Thymus (tissue), 11 donors: ENCODE data around the gene CDK14. TPM values are rescaled to one million over a fixed set of nuclear protein-coding genes. Genes with fewer than 3 reads are reported as not detected.
A peak's percentile ranks its signal among the peaks of the same experiment; 100 is the strongest.

Experiments
- DNase-seq, 9 donors: peaks; one replicate each; pipeline ENCODE4 v3.0.0-alpha.2; 2013; ENCODE audit warnings: low spot score in 9 of 9, low read depth in 6 of 9, missing footprints in 1 of 9
- H3K27ac ChIP-seq, 2 donors: one replicate each; pipeline ENCODE4 v1.5.1; 2013; ENCODE audit warnings: control low read depth in 1 of 2, low read depth in 1 of 2, low read length in 1 of 2, mild to moderate bottlenecking in 1 of 2, moderate library complexity in 1 of 2
- H3K27me3 ChIP-seq, 2 donors: one replicate each; pipeline ENCODE4 v1.5.1; 2013; ENCODE audit warnings: low read length in 1 of 2; ENCODE audit not compliant: control insufficient read depth in 2 of 2, insufficient read depth in 1 of 2
- H3K36me3 ChIP-seq, 2 donors: one replicate each; pipeline ENCODE4 v1.5.1; 2013; ENCODE audit warnings: low read length in 1 of 2, mild to moderate bottlenecking in 1 of 2, moderate library complexity in 1 of 2; ENCODE audit not compliant: control insufficient read depth in 2 of 2, insufficient read depth in 2 of 2
- H3K4me1 ChIP-seq, 2 donors: one replicate each; pipeline ENCODE4 v1.5.1; 2013; ENCODE audit warnings: low read length in 2 of 2; ENCODE audit not compliant: control insufficient read depth in 2 of 2, insufficient read depth in 2 of 2
- H3K4me3 ChIP-seq, 2 donors: one replicate each; pipeline ENCODE4 v1.5.1; 2013; ENCODE audit warnings: low read length in 2 of 2, control low read depth in 1 of 2, mild to moderate bottlenecking in 1 of 2
- H3K9me3 ChIP-seq, 2 donors: one replicate each; pipeline ENCODE4 v1.5.1; 2013; ENCODE audit warnings: low read length in 1 of 2, mild to moderate bottlenecking in 1 of 2; ENCODE audit not compliant: control insufficient read depth in 2 of 2, insufficient read depth in 1 of 2
- WGBS: extraction: QIAGEN DNeasy Blood & Tissue Kit; methylation state at CpG from one replicate; pipeline ENCODE4 v1.1.7; 2013; 5-methylcytosine and 5-hydroxymethylcytosine counted together
- polyA plus RNA-seq: library from polyadenylated mRNA; stranded (reverse); fragments of 200-250 nt; gene quantifications from one replicate; pipeline ENCODE4 v1.2.3, GENCODE V29; 2013
- total RNA-seq: library from RNA; stranded (reverse); fragments of 120-200 nt; gene quantifications from one replicate; pipeline ENCODE4 v1.2.4, GENCODE V29; 2013
- donor health status: healthy.

The CDK14 gene
- total and polyA plus RNA-seq, 2 donors = 7.6 to 9.0 TPM

DNA sequence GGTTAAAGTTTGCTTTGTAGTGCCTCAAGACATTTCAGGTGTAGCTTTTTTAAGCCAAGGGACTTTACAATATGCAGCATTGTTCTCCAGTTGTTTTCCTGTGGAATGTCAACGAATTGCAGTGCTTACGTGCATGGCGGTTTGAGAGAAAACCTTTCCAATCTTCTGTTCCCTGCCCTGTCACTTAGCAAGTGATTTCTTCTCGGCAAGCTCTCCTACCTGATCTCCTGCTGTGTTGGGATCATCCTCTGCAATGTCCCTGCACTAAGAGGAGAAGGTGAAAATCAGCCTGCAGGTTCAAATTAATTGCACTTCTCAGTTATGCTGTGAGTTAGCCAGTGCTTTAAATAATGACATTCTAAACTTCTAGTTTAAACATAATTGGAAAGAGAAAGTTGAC lies 470.5 kb downstream of the CDK14 start:
- Histone ChIP-seq H3K27me3 (no peaks in the 10 kb centered on the region), H3K36me3 (no peaks in the 10 kb centered on the region), H3K27ac (no peak overlapping the region), H3K4me3 (no peak overlapping the region), H3K9me3 (no peaks in the 10 kb centered on the region), H3K4me1 (no peaks in the 10 kb centered on the region)
- no peak for DNase-seq
- WGBS = 80% methylated on average over 4 of the region's 4 CpGs

DNA sequence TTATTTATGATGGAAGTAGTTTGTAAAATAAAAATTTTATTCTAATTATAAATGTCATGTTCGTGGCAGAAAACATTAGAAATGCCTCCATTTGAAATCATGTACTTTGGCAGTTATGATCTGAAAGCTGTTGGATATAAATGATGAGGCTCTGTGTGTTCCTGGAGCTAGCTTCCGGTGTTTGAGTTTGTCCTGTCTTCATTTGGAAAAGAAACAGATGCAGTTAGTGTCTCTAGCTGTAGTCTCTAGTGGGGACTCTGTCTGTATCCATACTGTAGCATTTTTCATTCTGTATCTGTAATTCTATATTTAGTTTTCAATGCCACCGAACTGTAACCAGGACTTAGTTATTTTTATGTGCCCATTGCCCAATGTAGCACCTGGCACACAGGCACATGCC lies 471.1 kb downstream of the CDK14 start:
- Histone ChIP-seq H3K4me1 (no peaks in the 10 kb centered on the region), H3K9me3 (no peaks in the 10 kb centered on the region), H3K27me3 (no peaks in the 10 kb centered on the region), H3K4me3 (no peak overlapping the region), H3K36me3 (no peaks in the 10 kb centered on the region), H3K27ac (no peak overlapping the region)
- no peak for DNase-seq
- 92% methylated on average over 3 of the region's 3 CpGs for WGBS

DNA sequence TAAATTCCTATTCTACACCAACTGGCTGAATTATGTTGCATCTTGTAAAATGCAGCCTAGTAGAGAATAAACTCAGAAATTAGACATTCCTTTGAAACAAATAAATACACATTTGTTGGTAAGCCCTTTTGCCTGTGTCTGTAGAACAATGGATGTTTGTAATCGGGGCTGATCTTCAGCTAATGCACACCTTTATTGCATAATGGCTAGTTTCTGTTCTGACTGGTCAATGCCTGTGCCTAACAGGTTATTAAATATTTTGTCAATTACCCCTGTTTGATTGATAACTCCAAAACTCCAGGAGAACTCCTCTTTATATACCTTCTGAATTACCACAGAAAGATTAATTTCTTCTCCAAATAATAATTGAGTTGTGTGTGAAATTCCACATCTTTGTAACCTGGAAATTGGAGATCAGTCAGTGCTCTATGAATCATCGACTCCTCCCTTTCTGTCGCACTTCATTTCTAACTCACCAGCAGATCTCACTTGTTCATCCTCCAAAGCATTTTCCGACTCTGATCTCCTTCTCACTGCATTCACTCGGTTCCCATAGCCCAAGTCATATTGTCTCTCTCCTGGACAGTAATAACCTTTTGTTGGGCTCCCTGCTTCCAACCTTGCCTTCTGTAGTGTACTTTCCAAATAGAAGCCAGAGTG lies 472.1 kb downstream of the CDK14 start:
- no peaks in the 10 kb centered on the region for H3K27me3 ChIP-seq
- 95% methylated on average over 5 of the region's 5 CpGs for WGBS
- no peak overlapping the region for H3K4me3 ChIP-seq
- H3K27ac ChIP-seq = no peak overlapping the region
- no peaks in the 10 kb centered on the region for H3K9me3 ChIP-seq
- no peaks in the 10 kb centered on the region for H3K4me1 ChIP-seq
- no peak for DNase-seq
- H3K36me3 ChIP-seq = no peaks in the 10 kb centered on the region

DNA sequence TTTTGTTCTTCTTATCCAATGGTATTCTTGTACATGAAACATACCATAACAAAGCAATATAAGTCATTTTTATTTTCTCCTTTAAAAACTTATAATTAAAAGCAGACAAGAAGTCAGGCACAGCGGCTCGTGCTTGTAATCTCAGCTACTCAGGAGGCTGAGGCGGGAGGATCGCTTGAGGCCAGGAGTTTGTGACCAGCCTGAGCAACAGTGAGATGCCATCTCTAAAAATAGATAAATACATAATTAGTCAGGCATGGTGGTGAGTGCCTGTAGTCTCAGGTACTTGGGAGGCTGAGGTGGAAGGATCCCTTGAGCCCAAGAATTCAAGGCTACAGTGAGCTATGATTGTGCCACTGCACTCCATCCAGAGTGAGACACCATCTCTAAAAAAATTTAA lies 473.0 kb downstream of the CDK14 start:
- WGBS = 98% methylated on average over 4 of the region's 4 CpGs
- no peak overlapping the region for H3K4me3 ChIP-seq
- no peak for DNase-seq
- H3K27ac ChIP-seq = no peak overlapping the region
- H3K36me3 ChIP-seq = no peaks in the 10 kb centered on the region
- no peaks in the 10 kb centered on the region for H3K27me3 ChIP-seq
- no peaks in the 10 kb centered on the region for H3K4me1 ChIP-seq
- no peaks in the 10 kb centered on the region for H3K9me3 ChIP-seq

DNA sequence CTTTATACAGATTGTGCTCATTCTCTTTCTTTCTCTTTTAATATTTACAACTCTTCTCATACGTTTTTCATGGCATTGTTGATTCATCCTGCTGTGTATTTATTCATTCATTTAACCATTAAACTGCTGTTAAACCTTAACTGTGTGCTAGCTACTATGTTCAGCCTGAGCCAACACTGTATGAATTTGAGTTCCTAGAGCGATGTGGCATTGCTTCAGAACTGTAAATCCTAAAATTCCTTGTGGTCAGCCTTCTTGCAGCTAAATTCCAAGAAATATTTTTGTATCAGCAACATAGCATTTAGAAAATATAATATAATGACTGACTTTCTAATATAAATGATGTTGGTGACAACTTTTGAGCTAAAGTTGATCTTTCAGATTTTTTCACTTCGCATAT lies 483.4 kb downstream of the CDK14 start:
- H3K4me1 ChIP-seq = peaks cover 0 to 2% of the 10 kb centered on the region in 2 donors
- H3K36me3 ChIP-seq = no peaks in the 10 kb centered on the region
- DNase-seq = no peak
- H3K27ac ChIP-seq = no peak overlapping the region
- H3K9me3 ChIP-seq = no peaks in the 10 kb centered on the region
- H3K4me3 ChIP-seq = no peak overlapping the region
- WGBS = 87% methylated on average over 3 of the region's 3 CpGs
- H3K27me3 ChIP-seq = no peaks in the 10 kb centered on the region

DNA sequence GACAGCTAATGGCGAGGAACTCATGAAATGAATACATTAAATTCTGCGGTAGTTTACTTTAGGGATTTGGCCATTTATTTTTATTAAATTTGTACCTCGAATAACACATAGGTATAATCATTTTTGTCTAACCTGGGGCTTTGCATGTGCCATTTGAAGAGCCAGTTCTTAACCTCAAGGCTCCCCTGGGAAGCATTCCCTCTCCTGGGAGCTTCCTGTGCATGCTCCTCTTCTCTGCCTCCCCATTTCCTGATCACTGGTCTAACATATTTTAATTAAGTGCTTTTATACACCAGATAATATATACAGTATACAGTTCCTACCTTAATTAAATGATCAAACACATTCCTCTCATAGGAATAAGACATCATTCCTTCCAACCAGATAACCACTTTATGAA lies 484.2 kb downstream of the CDK14 start:
- 96% methylated on average over 3 of the region's 3 CpGs for WGBS

DNA sequence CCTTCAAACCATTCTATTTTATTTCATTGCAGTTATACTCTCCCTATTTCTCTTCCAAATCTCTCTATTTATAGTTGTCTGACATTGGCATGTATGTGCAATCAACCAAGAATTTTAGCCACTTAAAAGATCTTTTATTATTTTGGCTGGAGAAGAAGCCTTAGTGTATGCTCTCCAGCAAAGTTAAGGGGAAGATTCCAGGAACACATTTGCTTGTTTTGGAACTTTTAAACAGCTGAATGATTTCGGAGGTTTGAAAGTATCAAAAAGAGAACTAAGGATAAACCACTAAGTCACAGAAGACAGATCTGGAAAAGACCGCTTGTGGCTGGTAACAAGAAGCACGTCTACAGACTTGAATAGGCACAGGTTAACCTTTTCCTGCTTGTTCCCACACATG lies 485.9 kb downstream of the CDK14 start:
- 75% methylated on average over 3 of the region's 3 CpGs for WGBS
- H3K27ac ChIP-seq = no peak overlapping the region
- H3K9me3 ChIP-seq = no peaks in the 10 kb centered on the region
- H3K4me1 ChIP-seq = peaks cover 8 to 13% of the 10 kb centered on the region in 2 donors
- no peaks in the 10 kb centered on the region for H3K27me3 ChIP-seq
- H3K4me3 ChIP-seq = no peak overlapping the region
- H3K36me3 ChIP-seq = no peaks in the 10 kb centered on the region
- no peak for DNase-seq

More for the DNA sequence above, 484.2 kb downstream of the CDK14 start:
- no peak overlapping the region for H3K4me3 ChIP-seq
- no peaks in the 10 kb centered on the region for H3K9me3 ChIP-seq
- no peaks in the 10 kb centered on the region for H3K27me3 ChIP-seq
- H3K4me1 ChIP-seq = peaks cover 3 to 9% of the 10 kb centered on the region in 2 donors
- no peak for DNase-seq
- no peaks in the 10 kb centered on the region for H3K36me3 ChIP-seq
- H3K27ac ChIP-seq = no peak overlapping the region

DNA sequence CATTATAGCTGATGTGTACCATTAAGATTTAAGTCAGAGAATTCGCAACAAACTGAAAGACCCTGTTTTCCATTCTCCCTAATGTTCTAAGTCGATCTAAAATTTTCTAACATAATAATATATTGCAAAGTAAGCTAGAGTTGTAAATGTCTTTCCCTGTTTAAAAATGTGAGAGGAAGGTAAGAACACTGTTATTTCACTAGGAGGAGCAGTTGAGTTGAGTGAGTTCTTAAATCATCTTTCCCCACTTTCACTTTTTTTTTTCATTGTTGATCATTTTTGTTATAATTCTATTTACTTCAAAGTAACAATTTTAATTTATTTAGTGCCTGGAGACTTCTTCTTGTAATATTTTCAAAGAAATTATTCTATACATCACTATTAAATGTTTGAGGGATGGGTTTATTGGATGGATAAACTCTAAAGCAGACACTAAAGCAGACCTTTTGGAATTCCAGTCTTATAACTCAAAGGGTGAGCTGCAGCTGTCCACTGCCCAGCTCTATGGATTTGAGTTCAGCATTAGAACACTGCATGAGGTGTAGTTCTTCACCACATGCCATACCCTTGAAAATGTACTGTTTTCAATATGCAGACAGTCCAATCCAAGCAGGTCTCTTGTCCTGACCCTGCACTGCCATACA lies 486.9 kb downstream of the CDK14 start:
- Histone ChIP-seq H3K4me3 (no peak overlapping the region), H3K27ac (no peak overlapping the region), H3K27me3 (no peaks in the 10 kb centered on the region), H3K4me1 (peaks cover 8 to 13% of the 10 kb centered on the region in 2 donors), H3K9me3 (no peaks in the 10 kb centered on the region), H3K36me3 (no peaks in the 10 kb centered on the region)
- DNase-seq = peak in 1 of 9 donors; percentile 30
- 71% methylated on average over 2 of the region's 2 CpGs for WGBS

DNA sequence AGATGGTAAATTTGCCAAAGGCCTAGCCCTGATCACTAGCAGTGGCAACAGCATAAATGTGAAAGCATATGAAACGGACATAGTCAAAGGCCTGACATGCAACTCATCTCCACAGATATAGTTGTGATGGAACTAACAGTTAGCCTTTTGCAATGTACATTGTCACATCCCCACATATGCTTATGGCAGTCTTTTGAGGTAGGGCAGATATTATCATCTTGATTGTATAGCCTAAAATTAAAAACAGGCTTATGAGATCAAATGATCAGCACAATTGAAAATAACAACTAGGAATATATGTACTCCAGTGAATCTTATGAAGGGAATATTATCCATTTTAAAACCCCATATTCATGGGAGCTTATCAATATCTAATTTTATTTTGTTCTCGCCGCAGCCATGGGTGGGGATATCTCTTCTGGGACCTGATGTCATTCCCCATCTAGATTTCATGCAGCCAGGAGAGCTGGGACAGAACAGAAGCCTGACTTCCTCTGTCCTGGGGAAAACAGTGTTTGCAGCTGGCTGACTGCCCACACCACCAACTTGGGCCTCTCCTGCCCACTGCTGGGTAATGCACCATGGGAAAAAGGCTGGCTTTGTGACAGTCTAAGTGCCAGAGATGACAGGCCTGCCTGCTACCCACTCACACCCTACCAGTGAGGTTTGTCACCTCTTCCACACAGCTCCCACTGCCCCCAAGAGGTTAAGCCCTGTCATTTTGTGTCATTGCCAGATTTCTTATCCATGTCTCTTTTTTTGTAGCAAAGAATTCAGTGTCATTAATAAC lies 487.9 kb downstream of the CDK14 start:
- no peak for DNase-seq
- Histone ChIP-seq H3K4me1 (peaks cover 8 to 13% of the 10 kb centered on the region in 2 donors), H3K27me3 (no peaks in the 10 kb centered on the region), H3K9me3 (no peaks in the 10 kb centered on the region), H3K36me3 (no peaks in the 10 kb centered on the region), H3K4me3 (no peak overlapping the region), H3K27ac (peak overlapping the region in 1 of 2 donors; percentile 80)
- 64% methylated on average over 3 of the region's 3 CpGs for WGBS
